ENCODE measurements around the gene PLCL2.

PLCL2 gene

GRCh38 chr3:16866571-16866970 is 18.2 kb upstream of the PLCL2 start:
- DNase-seq, result peak; percentile 93

- no peak for DNase-seq
These were observed 16.2 kb upstream of the PLCL2 start for GRCh38 chr3:16868513-16868912.

- DNase-seq, result peak; percentile 75
These were observed 15.3 kb upstream of the PLCL2 start for GRCh38 chr3:16869261-16870005.

GRCh38 chr3:16871915-16872842 is 12.6 kb upstream of the PLCL2 start:
- DNase-seq, result peak; percentile 46

GRCh38 chr3:16873872-16874271 is 10.9 kb upstream of the PLCL2 start:
- DNase-seq, result no peak

- peak; percentile 50 for DNase-seq
These were observed 8.7 kb upstream of the PLCL2 start for GRCh38 chr3:16875876-16876550.

GRCh38 chr3:16877505-16877904 is 7.2 kb upstream of the PLCL2 start:
- DNase-seq, result no peak

GRCh38 chr3:16877911-16878310 is 6.8 kb upstream of the PLCL2 start:
- no peak for DNase-seq

- DNase-seq, result no peak
These were observed 2.7 kb upstream of the PLCL2 start for GRCh38 chr3:16881896-16882630.

- DNase-seq, result no peak
These were observed 1.6 kb upstream of the PLCL2 start for GRCh38 chr3:16883057-16883722.

GRCh38 chr3:16883723-16884083 is 1.1 kb upstream of the PLCL2 start:
- DNase-seq, result no peak

GRCh38 chr3:16884084-16884747 is 539 bp upstream of the PLCL2 start:
- DNase-seq, result no peak

- no peak for DNase-seq
These were observed 993 bp downstream of the PLCL2 start for GRCh38 chr3:16885593-16886302.

GRCh38 chr3:16886303-16886683 is 1.5 kb downstream of the PLCL2 start:
- no peak for DNase-seq

GRCh38 chr3:16887130-16887529 is 2.4 kb downstream of the PLCL2 start:
- DNase-seq, result no peak

- no peak for DNase-seq
These were observed 3.6 kb downstream of the PLCL2 start for GRCh38 chr3:16888356-16888755.

GRCh38 chr3:16888785-16889607 is 4.2 kb downstream of the PLCL2 start:
- no peak for DNase-seq

GRCh38 chr3:16890597-16891333 is 6.0 kb downstream of the PLCL2 start:
- DNase-seq, result no peak

GRCh38 chr3:16893618-16894200 is 9.0 kb downstream of the PLCL2 start:
- DNase-seq, result no peak

Measured in MV-4-11 (cell line).